ENCODE data around the gene PODN. TPM values are rescaled to one million over a fixed set of nuclear protein-coding genes. Genes with fewer than 3 reads are reported as not detected.
A peak's percentile ranks its signal among the peaks of the same experiment; 100 is the strongest.

Gene PODN
- total RNA-seq, 1 donor from 2014 or later, result 56.5 TPM

DNA sequence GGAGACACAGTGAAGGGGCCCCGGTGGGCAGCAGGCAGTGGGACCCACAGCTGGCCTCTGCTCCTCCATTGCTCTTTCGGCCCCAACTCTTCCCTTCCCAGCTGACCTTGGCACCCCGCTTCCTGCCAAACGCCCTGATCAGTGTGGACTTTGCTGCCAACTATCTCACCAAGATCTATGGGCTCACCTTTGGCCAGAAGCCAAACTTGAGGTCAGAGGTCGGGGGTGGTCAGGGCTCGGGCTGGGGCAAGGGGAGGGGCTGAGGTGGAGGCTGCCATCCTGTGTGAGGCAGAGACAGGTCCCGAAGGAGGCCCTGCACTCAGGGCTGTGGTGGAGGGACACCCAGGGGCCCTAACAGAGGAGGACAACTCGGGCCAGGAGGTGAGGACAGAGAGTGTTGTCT is 13.7 kb downstream of the PODN start:
- H3K27ac ChIP-seq, result no peak overlapping the region
- H3K9me3 ChIP-seq, result no peaks in the 10 kb centered on the region
- intact Hi-C loops (cut with DNase I), result no loop called here
- TF ChIP-seq, protein P1, sequence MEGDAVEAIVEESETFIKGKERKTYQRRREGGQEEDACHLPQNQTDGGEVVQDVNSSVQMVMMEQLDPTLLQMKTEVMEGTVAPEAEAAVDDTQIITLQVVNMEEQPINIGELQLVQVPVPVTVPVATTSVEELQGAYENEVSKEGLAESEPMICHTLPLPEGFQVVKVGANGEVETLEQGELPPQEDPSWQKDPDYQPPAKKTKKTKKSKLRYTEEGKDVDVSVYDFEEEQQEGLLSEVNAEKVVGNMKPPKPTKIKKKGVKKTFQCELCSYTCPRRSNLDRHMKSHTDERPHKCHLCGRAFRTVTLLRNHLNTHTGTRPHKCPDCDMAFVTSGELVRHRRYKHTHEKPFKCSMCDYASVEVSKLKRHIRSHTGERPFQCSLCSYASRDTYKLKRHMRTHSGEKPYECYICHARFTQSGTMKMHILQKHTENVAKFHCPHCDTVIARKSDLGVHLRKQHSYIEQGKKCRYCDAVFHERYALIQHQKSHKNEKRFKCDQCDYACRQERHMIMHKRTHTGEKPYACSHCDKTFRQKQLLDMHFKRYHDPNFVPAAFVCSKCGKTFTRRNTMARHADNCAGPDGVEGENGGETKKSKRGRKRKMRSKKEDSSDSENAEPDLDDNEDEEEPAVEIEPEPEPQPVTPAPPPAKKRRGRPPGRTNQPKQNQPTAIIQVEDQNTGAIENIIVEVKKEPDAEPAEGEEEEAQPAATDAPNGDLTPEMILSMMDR (IDR thresholded peaks at IDR 0.05), result no peak
- H3K4me1 ChIP-seq, result no peaks in the 10 kb centered on the region
- ATAC-seq, result no peak
- no peaks in the 10 kb centered on the region for H3K36me3 ChIP-seq
- peak; percentile 60 for DNase-seq
- H3K27me3 ChIP-seq, result no peaks in the 10 kb centered on the region
- H3K4me3 ChIP-seq, result no peak overlapping the region

DNA sequence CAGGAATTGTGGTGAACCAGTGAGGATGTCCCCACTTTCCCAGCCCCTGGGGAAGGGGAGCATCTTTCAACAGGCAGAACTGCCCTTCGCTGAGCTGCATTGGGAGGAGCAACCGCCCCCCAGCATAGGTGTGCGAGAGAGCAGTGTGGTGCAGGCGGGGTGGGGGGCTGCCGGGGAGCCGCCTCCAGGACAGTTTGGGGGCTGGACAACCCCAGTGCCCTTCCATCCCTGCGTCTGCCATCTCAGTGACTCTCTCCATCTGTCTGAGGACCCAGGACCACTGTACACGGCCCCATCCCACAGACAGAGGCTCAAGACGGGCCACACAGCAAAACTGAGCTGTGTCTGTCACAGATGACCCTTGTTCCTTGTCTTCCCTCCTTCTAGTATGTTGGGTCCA is 14.2 kb downstream of the PODN start:
- Histone ChIP-seq H3K4me1 (no peaks in the 10 kb centered on the region), H3K4me3 (no peak overlapping the region), H3K36me3 (no peaks in the 10 kb centered on the region), H3K9me3 (no peaks in the 10 kb centered on the region), H3K27ac (no peak overlapping the region), H3K27me3 (no peaks in the 10 kb centered on the region)
- intact Hi-C loops (cut with DNase I), result no loop called here
- no peak for ATAC-seq
- peak; percentile 47 for DNase-seq
- TF ChIP-seq, protein P1 (IDR thresholded peaks at IDR 0.05), result no peak

DNA sequence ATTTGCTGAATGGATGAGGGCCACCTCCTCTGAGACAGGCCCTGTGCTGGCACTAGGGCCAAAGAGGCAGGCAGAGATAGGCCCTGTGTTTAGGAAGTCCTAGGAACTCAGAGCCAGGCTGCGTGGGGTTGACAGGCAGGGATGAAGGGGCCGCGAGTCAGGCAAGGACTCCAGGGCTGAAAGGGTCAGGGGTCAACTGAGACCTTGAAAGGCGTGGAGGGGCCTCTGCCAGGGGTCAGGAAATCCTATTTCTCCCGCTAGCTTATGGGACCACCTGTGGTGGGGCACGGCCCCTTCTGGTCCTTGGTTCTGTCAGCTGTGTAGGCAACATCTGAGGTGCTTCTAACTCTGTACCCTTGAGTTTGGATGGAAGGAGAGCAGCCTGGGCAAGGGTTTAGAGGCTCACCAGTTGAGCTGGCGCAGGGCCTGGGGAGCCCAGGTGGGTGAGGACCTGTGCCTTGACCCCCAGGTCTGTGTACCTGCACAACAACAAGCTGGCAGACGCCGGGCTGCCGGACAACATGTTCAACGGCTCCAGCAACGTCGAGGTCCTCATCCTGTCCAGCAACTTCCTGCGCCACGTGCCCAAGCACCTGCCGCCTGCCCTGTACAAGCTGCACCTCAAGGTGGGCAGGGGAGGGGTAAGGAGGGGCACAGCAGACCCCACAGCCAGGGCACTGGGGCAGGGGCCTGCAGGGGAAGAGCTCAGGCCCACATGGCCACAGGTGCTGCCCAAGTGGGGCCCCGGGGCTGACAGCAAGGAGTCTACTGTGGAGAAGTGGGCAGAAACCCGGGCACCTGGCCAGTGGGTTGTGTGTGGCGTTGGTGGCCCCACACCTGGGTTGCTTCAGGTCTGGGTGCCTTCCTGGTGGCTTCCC is 14.9 kb downstream of the PODN start:
- Histone ChIP-seq H3K27me3 (no peaks in the 10 kb centered on the region), H3K4me3 (no peak overlapping the region), H3K4me1 (no peaks in the 10 kb centered on the region), H3K9me3 (no peaks in the 10 kb centered on the region), H3K27ac (no peak overlapping the region), H3K36me3 (no peaks in the 10 kb centered on the region)
- intact Hi-C loops (cut with DNase I), result no loop called here
- ATAC-seq (no peak), DNase-seq (peak; percentile 54)
- TF ChIP-seq, protein P1 (IDR thresholded peaks at IDR 0.05), result no peak

DNA sequence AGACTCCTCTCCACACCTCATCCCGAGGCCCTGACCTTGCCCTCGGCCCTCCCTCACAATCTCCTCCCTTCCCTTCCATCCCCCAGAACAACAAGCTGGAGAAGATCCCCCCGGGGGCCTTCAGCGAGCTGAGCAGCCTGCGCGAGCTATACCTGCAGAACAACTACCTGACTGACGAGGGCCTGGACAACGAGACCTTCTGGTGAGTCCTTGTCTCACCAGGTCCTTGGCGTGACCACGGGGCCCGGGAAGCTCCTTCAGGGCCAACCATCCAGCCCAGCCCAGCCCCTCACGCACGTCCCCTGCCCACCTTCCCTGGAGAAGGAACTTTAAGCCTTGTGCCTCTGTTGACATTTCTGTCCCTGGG is 15.6 kb downstream of the PODN start:
- H3K36me3 ChIP-seq, result no peaks in the 10 kb centered on the region
- DNase-seq, result peak; percentile 49

DNA sequence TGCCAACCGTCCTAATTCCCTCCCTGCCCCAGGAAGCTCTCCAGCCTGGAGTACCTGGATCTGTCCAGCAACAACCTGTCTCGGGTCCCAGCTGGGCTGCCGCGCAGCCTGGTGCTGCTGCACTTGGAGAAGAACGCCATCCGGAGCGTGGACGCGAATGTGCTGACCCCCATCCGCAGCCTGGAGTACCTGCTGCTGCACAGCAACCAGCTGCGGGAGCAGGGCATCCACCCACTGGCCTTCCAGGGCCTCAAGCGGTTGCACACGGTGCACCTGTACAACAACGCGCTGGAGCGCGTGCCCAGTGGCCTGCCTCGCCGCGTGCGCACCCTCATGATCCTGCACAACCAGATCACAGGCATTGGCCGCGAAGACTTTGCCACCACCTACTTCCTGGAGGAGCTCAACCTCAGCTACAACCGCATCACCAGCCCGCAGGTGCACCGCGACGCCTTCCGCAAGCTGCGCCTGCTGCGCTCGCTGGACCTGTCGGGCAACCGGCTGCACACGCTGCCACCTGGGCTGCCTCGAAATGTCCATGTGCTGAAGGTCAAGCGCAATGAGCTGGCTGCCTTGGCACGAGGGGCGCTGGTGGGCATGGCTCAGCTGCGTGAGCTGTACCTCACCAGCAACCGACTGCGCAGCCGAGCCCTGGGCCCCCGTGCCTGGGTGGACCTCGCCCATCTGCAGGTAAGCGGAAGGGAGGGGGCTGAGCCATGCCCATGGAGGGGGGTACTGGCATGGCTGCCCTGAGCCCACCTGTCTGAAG is 16.5 kb downstream of the PODN start:
- intact Hi-C loops (cut with DNase I), result no loop called here
- H3K4me3 ChIP-seq, result no peak overlapping the region
- DNase-seq (peak; percentile 51), ATAC-seq (no peak)
- no peaks in the 10 kb centered on the region for H3K36me3 ChIP-seq
- H3K4me1 ChIP-seq, result no peaks in the 10 kb centered on the region
- TF ChIP-seq, protein P1 (IDR thresholded peaks at IDR 0.05), result no peak
- H3K27ac ChIP-seq, result no peak overlapping the region
- no peaks in the 10 kb centered on the region for H3K9me3 ChIP-seq
- no peaks in the 10 kb centered on the region for H3K27me3 ChIP-seq

More for the DNA sequence above, 15.6 kb downstream of the PODN start:
- no peak for ATAC-seq
- Histone ChIP-seq H3K27ac (no peak overlapping the region), H3K4me3 (no peak overlapping the region), H3K9me3 (no peaks in the 10 kb centered on the region), H3K27me3 (no peaks in the 10 kb centered on the region), H3K4me1 (no peaks in the 10 kb centered on the region)
- TF ChIP-seq, protein P1 (IDR thresholded peaks at IDR 0.05), result no peak
- intact Hi-C loops (cut with DNase I), result no loop called here
